ENCODE data around the gene GRAP.

Gene GRAP

GRCh38 chr17:19019041-19019941 is 27.5 kb downstream of the GRAP start:
- DNase-seq (ENCODE audit: low read depth in 2 of 2, low spot score in 1 of 2), result no peak

- DNase-seq (ENCODE audit: low read depth in 2 of 2, low spot score in 1 of 2), result no peak
Measured at GRCh38 chr17:19018600-19018950, 28.2 kb downstream of the GRAP start.

- no peak for DNase-seq (ENCODE audit: low read depth in 2 of 2, low spot score in 1 of 2)
Measured at GRCh38 chr17:19017804-19018599, 28.8 kb downstream of the GRAP start.

- no peak for DNase-seq (ENCODE audit: low read depth in 2 of 2, low spot score in 1 of 2)
Measured at GRCh38 chr17:19017401-19017800, 29.4 kb downstream of the GRAP start.

GRCh38 chr17:19016881-19017280 is 29.9 kb downstream of the GRAP start:
- no peak for DNase-seq (ENCODE audit: low read depth in 2 of 2, low spot score in 1 of 2)

- no peak for DNase-seq (ENCODE audit: low read depth in 2 of 2, low spot score in 1 of 2)
Measured at GRCh38 chr17:19016297-19016696, 30.5 kb downstream of the GRAP start.

- no peak for DNase-seq (ENCODE audit: low read depth in 2 of 2, low spot score in 1 of 2)
Measured at GRCh38 chr17:19015428-19015827, 31.3 kb downstream of the GRAP start.

GRCh38 chr17:19014628-19015215 is 32.0 kb downstream of the GRAP start:
- DNase-seq (ENCODE audit: low read depth in 2 of 2, low spot score in 1 of 2), result no peak

- DNase-seq (ENCODE audit: low read depth in 2 of 2, low spot score in 1 of 2), result no peak
Measured at GRCh38 chr17:19013806-19014627, 32.7 kb downstream of the GRAP start.

- DNase-seq (ENCODE audit: low read depth in 2 of 2, low spot score in 1 of 2), result no peak
Measured at GRCh38 chr17:19013226-19013625, 33.5 kb downstream of the GRAP start.

- no peak for DNase-seq (ENCODE audit: low read depth in 2 of 2, low spot score in 1 of 2)
Measured at GRCh38 chr17:19012171-19013080, 34.3 kb downstream of the GRAP start.

GRCh38 chr17:19011581-19011980 is 35.2 kb downstream of the GRAP start:
- no peak for DNase-seq (ENCODE audit: low read depth in 2 of 2, low spot score in 1 of 2)

GRCh38 chr17:19010729-19011505 is 35.8 kb downstream of the GRAP start:
- DNase-seq (ENCODE audit: low read depth in 2 of 2, low spot score in 1 of 2), result no peak

- no peak for DNase-seq (ENCODE audit: low read depth in 2 of 2, low spot score in 1 of 2)
Measured at GRCh38 chr17:19009970-19010369, 36.8 kb downstream of the GRAP start.

- no peak for DNase-seq (ENCODE audit: low read depth in 2 of 2, low spot score in 1 of 2)
Measured at GRCh38 chr17:19006698-19007097, 40.1 kb downstream of the GRAP start.

GRCh38 chr17:19005789-19006430 is 40.8 kb downstream of the GRAP start:
- no peak for DNase-seq (ENCODE audit: low read depth in 2 of 2, low spot score in 1 of 2)

- DNase-seq (ENCODE audit: low read depth in 2 of 2, low spot score in 1 of 2), result no peak
Measured at GRCh38 chr17:19005137-19005773, 41.5 kb downstream of the GRAP start.

- DNase-seq (ENCODE audit: low read depth in 2 of 2, low spot score in 1 of 2), result peak; percentile 66 to 75
Measured at GRCh38 chr17:19004421-19005136, 42.2 kb downstream of the GRAP start, which contains the start of gene FAM83G. FAM83G (minus strand) TSS chr17:19004764; CDS start chr17:19004041, 723 bp downstream.

Data from stimulated activated CD8-positive, alpha-beta memory T cell treated with anti-CD3 and anti-CD28 coated beads, Interleukin-4, amount 100 ng/mL, for 1 hour (primary cell).